Uterus (tissue), 2 donors: ENCODE results near the gene ZNRF2.

Experiments used
- CTCF ChIP-seq, 4 experiments: fragments of 200-600 bp in 2 of 4; fragments of 450-650 bp in 2 of 4; sonication (generic) in 2 of 4; IDR thresholded peaks; one replicate each; pipeline ENCODE4 v1.5.1; 2016 to 2019; ENCODE audit warnings: antibody characterized with exemption in 4 of 4, mild to moderate bottlenecking in 2 of 4, moderate library complexity in 1 of 4
- POLR2A ChIP-seq, 2 donors: fragments of 450-650 bp; IDR thresholded peaks; one replicate each; pipeline ENCODE4 v1.6.1; 2016; ENCODE audit warnings: antibody characterized with exemption in 2 of 2, mild to moderate bottlenecking in 1 of 2, moderate library complexity in 1 of 2

GRCh38 chr7:30321089-30321881, 36.9 kb downstream of the ZNRF2 start:
- no peak for TF ChIP-seq POLR2A (IDR thresholded peaks at IDR 0.05)
- no peak for TF ChIP-seq CTCF (IDR thresholded peaks at IDR 0.05)
